GM12864 (cell line): ENCODE data around the gene C7orf57.
A peak's percentile ranks its signal among the peaks of the same experiment; 100 is the strongest.
"Not testable (repeated sequence)": the region's sequence is repeated elsewhere in the genome, so short reads cannot be mapped to it uniquely, and the experiment has no call there.

Experiments used
- DNase-seq: peaks from one replicate; pipeline ENCODE4 v3.0.0-alpha.2; 2011; ENCODE audit warnings: low read depth
- H3K4me3 ChIP-seq: 2 replicates; pipeline ENCODE4 v1.5.1; 2011; ENCODE audit warnings: mild to moderate bottlenecking, low read depth, low read length, control low read depth
- CTCF ChIP-seq: IDR thresholded peaks from 2 replicates; pipeline ENCODE4 v1.5.1; 2011; ENCODE audit warnings: low read depth, mild to moderate bottlenecking, moderate library complexity, low read length, control low read depth, inconsistent platforms; ENCODE audit errors: missing control alignments

Gene C7orf57

DNA sequence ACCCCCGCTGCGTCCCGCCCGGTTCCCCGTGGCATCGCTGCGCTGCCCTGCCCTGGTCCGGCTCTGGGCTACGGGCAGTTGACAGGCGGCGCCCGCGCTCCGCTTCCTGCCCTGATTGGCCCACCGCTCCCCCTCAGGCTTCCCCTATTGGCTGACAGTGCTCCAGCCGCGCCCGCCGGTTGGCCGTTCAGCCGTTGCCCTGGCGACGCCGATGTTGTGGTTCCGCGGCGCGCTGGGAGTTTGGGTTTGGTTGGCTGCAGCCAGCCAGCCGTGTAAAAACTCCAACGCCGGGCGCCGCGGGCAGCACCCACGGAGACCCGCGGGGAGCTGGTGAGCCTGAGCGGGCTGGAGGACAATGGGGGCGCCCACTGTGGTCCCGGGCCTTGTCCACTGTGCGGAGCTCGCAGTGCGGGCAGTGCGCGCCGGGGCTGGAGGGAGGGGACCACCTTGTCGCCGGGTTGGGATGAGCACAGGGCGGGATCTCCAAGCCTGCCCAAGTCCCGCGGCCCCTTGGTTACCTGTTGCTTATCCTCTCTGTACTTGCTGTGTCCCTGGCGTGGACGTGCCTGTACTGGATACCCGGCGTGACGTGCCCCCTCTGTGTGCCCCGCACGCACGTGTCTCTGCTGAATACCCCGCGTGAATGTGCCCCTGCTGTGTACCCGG is at the start of gene C7orf57:
Gene C7orf57, plus strand, starts transcription at position 243 of the 666 bp plus-strand sequence. CDS start 766 bp downstream, outside the sequence.
- H3K4me3 ChIP-seq: peak within 1 kb of the TSS; percentile 13; the same call in 1 of the 2 replicates
- no peak for DNase-seq
- TF ChIP-seq CTCF: no peak

DNA sequence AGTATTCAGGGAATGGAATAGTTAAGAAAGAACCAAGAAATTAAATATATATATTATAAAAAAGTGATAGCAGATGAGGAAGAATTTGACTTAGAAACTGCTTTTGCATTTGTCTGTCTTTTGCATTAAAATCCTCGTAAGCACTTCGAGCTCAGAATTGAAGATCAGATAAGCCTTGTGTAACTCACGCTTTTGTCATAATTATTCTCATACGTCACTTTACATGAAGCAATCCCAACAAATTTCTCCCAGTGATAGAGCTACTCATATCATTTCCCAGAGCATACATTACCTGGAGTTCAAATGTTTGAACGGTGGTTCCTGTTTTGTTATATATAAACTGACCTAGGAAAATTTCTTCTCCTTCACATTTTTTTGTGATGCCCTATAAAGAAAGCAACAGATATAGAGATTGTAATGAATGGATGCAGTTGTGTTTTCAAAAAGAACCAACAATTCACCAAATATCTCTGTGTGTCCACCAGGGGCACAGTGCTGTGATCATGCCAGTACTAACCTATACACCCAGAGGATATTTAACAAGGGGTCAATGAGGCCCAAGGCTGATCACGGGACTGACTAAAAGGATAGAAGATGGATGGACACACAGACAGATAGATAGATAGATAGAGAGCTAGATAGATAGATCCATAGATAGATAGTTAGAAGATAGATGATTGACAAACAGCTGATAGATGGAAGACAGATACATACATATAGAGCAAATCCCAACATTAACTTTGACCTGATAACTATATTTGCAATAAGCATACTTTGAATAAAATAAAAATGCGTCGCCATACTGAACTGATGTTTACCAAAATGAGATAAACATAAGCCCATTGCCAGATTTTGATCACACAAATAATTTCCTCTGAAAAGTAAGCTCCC is 46.6 kb upstream of the C7orf57 start:
- no peak overlapping the region for H3K4me3 ChIP-seq
- no peak for DNase-seq
- TF ChIP-seq CTCF: peak; percentile 55

DNA sequence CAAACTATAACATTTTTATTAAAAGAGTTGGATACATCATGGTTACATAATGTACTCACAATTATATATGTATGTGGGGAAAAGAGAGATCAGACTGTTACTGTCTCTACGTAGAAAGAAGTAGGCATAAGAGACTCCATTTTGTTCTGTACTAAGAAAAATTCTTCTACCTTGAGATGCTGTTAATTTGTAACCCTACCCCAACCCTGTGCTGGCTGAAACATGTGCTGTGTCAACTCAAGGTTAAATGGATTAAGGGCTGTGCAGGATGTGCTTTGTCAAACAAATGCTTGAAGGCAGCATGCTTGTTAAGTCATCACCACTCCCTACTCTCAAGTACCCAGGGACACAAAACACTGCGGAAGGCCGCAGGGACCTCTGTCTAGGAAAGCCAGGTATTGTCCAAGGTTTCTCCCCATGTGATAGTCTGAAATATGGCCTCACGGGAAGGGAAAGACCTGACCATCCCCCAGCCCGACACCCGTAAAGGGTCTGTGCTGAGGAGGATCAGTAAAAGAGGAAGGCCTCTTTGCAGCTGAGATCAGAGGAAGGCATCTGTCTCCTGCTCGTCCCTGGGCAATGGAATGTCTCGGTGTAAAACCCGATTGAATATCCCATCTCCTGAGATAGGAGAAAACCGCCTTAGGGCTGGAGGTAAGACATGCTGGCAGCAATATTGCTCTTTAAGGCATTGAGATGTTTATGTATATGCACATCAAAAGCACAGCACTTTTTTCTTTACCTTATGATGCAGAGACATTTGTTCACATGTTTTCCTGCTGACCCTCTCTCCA is 45.5 kb upstream of the C7orf57 start:
- not testable (repeated sequence) for DNase-seq

DNA sequence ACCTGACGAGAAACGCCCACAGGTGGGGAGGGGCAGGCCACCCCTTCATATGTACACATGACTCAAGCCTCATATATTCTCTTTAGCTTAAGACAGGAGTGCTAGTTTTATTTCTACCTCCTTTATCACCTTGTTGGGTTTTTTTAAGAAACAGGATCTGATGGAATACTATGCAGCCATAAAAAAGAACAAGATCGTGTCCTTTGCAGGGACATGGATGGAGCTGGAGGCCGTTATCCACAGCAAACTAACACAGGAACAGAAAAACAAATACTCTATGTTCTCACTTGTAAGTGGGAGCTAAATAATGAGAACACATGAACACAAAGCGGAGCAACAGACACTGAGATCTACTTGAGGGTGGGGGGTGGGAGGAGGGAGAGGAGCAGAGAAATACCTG is 44.8 kb upstream of the C7orf57 start:
- no peak for TF ChIP-seq CTCF

More for the DNA sequence above, 45.5 kb upstream of the C7orf57 start:
- H3K4me3 ChIP-seq: not testable (repeated sequence)

GRCh38 chr7:47991270-47991669 is 44.1 kb upstream of the C7orf57 start:
- peak overlapping the region; percentile 48; the same call in 1 of the 2 replicates for H3K4me3 ChIP-seq
- DNase-seq: no peak
- TF ChIP-seq CTCF: no peak

More for the DNA sequence above, 44.8 kb upstream of the C7orf57 start:
- DNase-seq: no peak
- no peak overlapping the region for H3K4me3 ChIP-seq

DNA sequence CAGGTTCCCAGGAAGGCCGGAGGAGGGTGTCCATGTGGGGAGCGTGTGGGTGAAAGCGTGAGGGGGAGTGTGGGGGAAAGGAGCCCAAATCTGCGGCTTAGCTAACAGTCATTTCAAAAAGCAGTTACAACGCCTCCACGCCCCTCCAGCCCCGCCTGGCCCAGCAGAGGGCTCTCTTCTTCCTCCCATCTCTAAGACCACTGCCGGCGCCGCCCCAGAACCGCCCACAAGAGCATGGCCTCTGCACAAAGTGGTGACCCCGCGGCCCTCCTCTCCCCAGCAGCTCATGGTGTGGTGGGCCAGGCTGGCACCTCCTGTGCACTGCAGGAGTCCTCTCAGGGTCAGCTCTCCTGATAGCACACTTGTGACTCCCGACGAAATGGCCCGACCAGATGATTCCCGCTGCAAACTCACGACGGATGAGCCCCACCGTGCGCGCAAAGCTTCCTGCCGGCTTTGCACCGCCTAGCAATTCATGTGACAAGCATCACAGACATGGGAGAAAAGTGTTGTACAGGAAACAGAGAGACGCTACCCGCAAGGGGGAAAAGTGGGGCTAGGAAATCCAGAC is 43.5 kb upstream of the C7orf57 start:
- DNase-seq: peak; percentile 77
- TF ChIP-seq CTCF: peak; percentile 74
- peak overlapping the region; percentile 48 for H3K4me3 ChIP-seq
